K562 (cell line): ENCODE results near the gene KIF19.

Source experiments
- EZH2 ChIP-seq: IDR thresholded peaks from 2 replicates; pipeline ENCODE4 v1.6.1; 2012; ENCODE audit warnings: low read depth, mild to moderate bottlenecking, inconsistent platforms, low read length, borderline replicate concordance
- FOXM1 ChIP-seq, 2 experiments: fragments of 450-650 bp in 1 of 2; sonication (generic) in 1 of 2; formaldehyde crosslinking in 1 of 2; IDR thresholded peaks; 2 replicates each; pipeline versions ENCODE4 v1.6.1 to v1.9.0; 2017 to 2022; ENCODE audit warnings: low read depth in 2 of 2, mild to moderate bottlenecking in 2 of 2, missing genetic modification reagents in 1 of 2, moderate library complexity in 1 of 2
- FOXP4 ChIP-seq: sonication (generic); formaldehyde crosslinking; IDR thresholded peaks from 2 replicates; pipeline ENCODE4 v1.8.0; 2022; ENCODE audit warnings: mild to moderate bottlenecking, missing genetic modification reagents, borderline replicate concordance
- POLR2A ChIP-seq: fragments of 450-650 bp; conservative IDR thresholded peaks from 2 replicates; pipeline ENCODE4 v1.6.1; 2016
- ZNF354B ChIP-seq: fragments of 250-450 bp; sonication (Bioruptor Pico); IDR thresholded peaks from 2 replicates; pipeline ENCODE4 v1.4.0; 2020

- TF ChIP-seq FOXM1 (IDR thresholded peaks at IDR 0.05; ENCODE audit: low read depth) (no peak), FOXM1 (CRISPR knock-in tag; IDR thresholded peaks at IDR 0.05; ENCODE audit: low read depth) (no peak), FOXP4 (CRISPR knock-in tag) (no peak), ZNF354B (CRISPR knock-in tag) (no peak), POLR2A (no peak), EZH2 (no peak)
These were observed 27.2 kb upstream of the KIF19 start for GRCh38 chr17:74298778-74299177.
